ENCODE measurements around the gene DEAF1. TPM values are rescaled to one million over a fixed set of nuclear protein-coding genes. Genes with fewer than 3 reads are reported as not detected.

Gene DEAF1
- total RNA-seq, 1 experiment from 2014 or later, result 31.9 TPM

- no TSS peak for BruUV-seq (replicated peaks)
- Histone ChIP-seq H4K20me1 (ENCODE audit: low read length) (no peaks in the 10 kb centered on the region), H3K27ac (ENCODE audit: low read length) (no peak overlapping the region), H3K36me3 (ENCODE audit: low read depth, low read length) (peaks cover 20% of the 10 kb centered on the region), H3K9me2 (replicated peaks; ENCODE audit: low read length) (no peaks in the 10 kb centered on the region), H3F3A (ENCODE audit: low read length, unreplicated experiment) (no peaks in the 10 kb centered on the region), H3K4me2 (ENCODE audit: low read length) (no peak overlapping the region), H3K9me3 (ENCODE audit: low read length) (no peaks in the 10 kb centered on the region), H3K4me1 (ENCODE audit: insufficient read depth, low read length) (no peaks in the 10 kb centered on the region), H2AFZ (ENCODE audit: low read length) (no peak overlapping the region), H3K9ac (ENCODE audit: low read length) (no peak overlapping the region), H3K27me3 (ENCODE audit: low read length) (no peaks in the 10 kb centered on the region), H3K4me3 (ENCODE audit: low read length) (no peak overlapping the region), H3K79me2 (ENCODE audit: low read length) (no peaks in the 10 kb centered on the region)
- ATAC-seq (no peak), DNase-seq (no peak)
- CTCF ChIA-PET, result no interaction called here
- intact Hi-C loops (cut with micrococcal nuclease), result no loop called here
- POLR2A ChIA-PET (ENCODE audit: unreplicated experiment), result no interaction called here
- TF ChIP-seq EZH2 (IDR thresholded peaks at IDR 0.05; ENCODE audit: low read length, unreplicated experiment), result no peak
- TF ChIP-seq EZH2phosphoT487 (IDR thresholded peaks at IDR 0.05; ENCODE audit: borderline replicate concordance, low read length), result no peak
- TF ChIP-seq CTCF (conservative IDR thresholded peaks at IDR 0.05; ENCODE audit: low read depth, low read length), result no peak
Measured at GRCh38 chr11:679271-680207, 15.5 kb downstream of the DEAF1 start.

GRCh38 chr11:678297-678696 is 16.7 kb downstream of the DEAF1 start:
- H2AFZ ChIP-seq (ENCODE audit: low read length), result no peak overlapping the region
- TF ChIP-seq EZH2 (IDR thresholded peaks at IDR 0.05; ENCODE audit: low read length, unreplicated experiment) (no peak), EZH2phosphoT487 (IDR thresholded peaks at IDR 0.05; ENCODE audit: borderline replicate concordance, low read length) (no peak), CTCF (conservative IDR thresholded peaks at IDR 0.05; ENCODE audit: low read depth, low read length) (no peak)
- H3F3A ChIP-seq (ENCODE audit: low read length, unreplicated experiment), result no peaks in the 10 kb centered on the region
- no TSS peak for BruUV-seq (replicated peaks)
- intact Hi-C loops (cut with micrococcal nuclease), result no loop called here
- no peaks in the 10 kb centered on the region for H3K27me3 ChIP-seq (ENCODE audit: low read length)
- H3K4me2 ChIP-seq (ENCODE audit: low read length), result no peak overlapping the region
- DNase-seq (no peak), ATAC-seq (no peak)
- H4K20me1 ChIP-seq (ENCODE audit: low read length), result no peaks in the 10 kb centered on the region
- no peaks in the 10 kb centered on the region for H3K9me2 ChIP-seq (replicated peaks; ENCODE audit: low read length)
- no peaks in the 10 kb centered on the region for H3K79me2 ChIP-seq (ENCODE audit: low read length)
- no peaks in the 10 kb centered on the region for H3K4me1 ChIP-seq (ENCODE audit: insufficient read depth, low read length)
- no peaks in the 10 kb centered on the region for H3K9me3 ChIP-seq (ENCODE audit: low read length)
- no peak overlapping the region for H3K27ac ChIP-seq (ENCODE audit: low read length)
- peaks cover 19% of the 10 kb centered on the region for H3K36me3 ChIP-seq (ENCODE audit: low read depth, low read length)
- no peak overlapping the region for H3K4me3 ChIP-seq (ENCODE audit: low read length)
- no peak overlapping the region for H3K9ac ChIP-seq (ENCODE audit: low read length)
- ChIA-PET POLR2A (ENCODE audit: unreplicated experiment) (no interaction called here), CTCF (no interaction called here)

- ATAC-seq (no peak), DNase-seq (no peak)
- intact Hi-C loops (cut with micrococcal nuclease), result no loop called here
- no peak for TF ChIP-seq EZH2phosphoT487 (IDR thresholded peaks at IDR 0.05; ENCODE audit: borderline replicate concordance, low read length)
- TF ChIP-seq CTCF (conservative IDR thresholded peaks at IDR 0.05; ENCODE audit: low read depth, low read length), result no peak
- TF ChIP-seq EZH2 (IDR thresholded peaks at IDR 0.05; ENCODE audit: low read length, unreplicated experiment), result no peak
- Histone ChIP-seq H2AFZ (ENCODE audit: low read length) (no peak overlapping the region), H3F3A (ENCODE audit: low read length, unreplicated experiment) (no peaks in the 10 kb centered on the region), H3K4me1 (ENCODE audit: insufficient read depth, low read length) (no peaks in the 10 kb centered on the region), H4K20me1 (ENCODE audit: low read length) (no peaks in the 10 kb centered on the region), H3K9ac (ENCODE audit: low read length) (no peak overlapping the region), H3K79me2 (ENCODE audit: low read length) (no peaks in the 10 kb centered on the region), H3K9me2 (replicated peaks; ENCODE audit: low read length) (no peaks in the 10 kb centered on the region), H3K9me3 (ENCODE audit: low read length) (no peaks in the 10 kb centered on the region), H3K27me3 (ENCODE audit: low read length) (no peaks in the 10 kb centered on the region), H3K4me3 (ENCODE audit: low read length) (no peak overlapping the region), H3K4me2 (ENCODE audit: low read length) (no peak overlapping the region), H3K27ac (ENCODE audit: low read length) (no peak overlapping the region), H3K36me3 (ENCODE audit: low read depth, low read length) (peaks cover 19% of the 10 kb centered on the region)
- ChIA-PET POLR2A (ENCODE audit: unreplicated experiment) (interaction anchor here (0.6 kb wide), 1 partner anchor 171 kb away, joined by 4 read pairs; no protein-coding TSS in a partner anchor), CTCF (interaction anchor here (0.5 kb wide), 1 partner anchor 10 kb away, joined by 4 read pairs; no protein-coding TSS in a partner anchor)
- BruUV-seq (replicated peaks), result no TSS peak
Measured at GRCh38 chr11:674406-674805, 20.6 kb downstream of the DEAF1 start.

Data from PC-3 (cell line).